ENCODE measurements around the gene DCDC2B. TPM values are rescaled to one million over a fixed set of nuclear protein-coding genes. Genes with fewer than 3 reads are reported as not detected.
"Not testable (repeated sequence)": the region's sequence is repeated elsewhere in the genome, so short reads cannot be mapped to it uniquely, and the experiment has no call there.

The DCDC2B gene
- total RNA-seq, 1 experiment from 2014 or later, result not detected

- no peak for DNase-seq (ENCODE audit: low read depth)
Measured at GRCh38 chr1:32255072-32256071, 46.5 kb downstream of the DCDC2B start.

- DNase-seq (ENCODE audit: low read depth), result no peak
Measured at GRCh38 chr1:32256473-32257226, 47.8 kb downstream of the DCDC2B start.

GRCh38 chr1:32257227-32257508, 48.3 kb downstream of the DCDC2B start:
- no peak for DNase-seq (ENCODE audit: low read depth)

GRCh38 chr1:32263236-32263593, 54.3 kb downstream of the DCDC2B start:
- not testable (repeated sequence) for DNase-seq (ENCODE audit: low read depth)

GRCh38 chr1:32263744-32264143, 54.9 kb downstream of the DCDC2B start:
- DNase-seq (ENCODE audit: low read depth), result no peak

Other genes with a start within 250 kb of the DCDC2B start
- gene KHDRBS1, start 195.2 kb upstream of the DCDC2B start, total RNA-seq (2014; rRNA removed; shearing (Covaris generic)), result 54.6 and 111 TPM in 2 replicates
- gene TMEM39B, start 136.2 kb upstream of the DCDC2B start, total RNA-seq (2014; rRNA removed; shearing (Covaris generic)), result 19.1 and 24.7 TPM in 2 replicates
- gene KPNA6, start 101.0 kb upstream of the DCDC2B start, total RNA-seq (2014; rRNA removed; shearing (Covaris generic)), result 35.7 and 40.0 TPM in 2 replicates
- 56.1 and 67.5 TPM in 2 replicates for gene TXLNA, start 29.4 kb upstream of the DCDC2B start, total RNA-seq (2014; rRNA removed; shearing (Covaris generic))
- 13.4 and 14.0 TPM in 2 replicates for gene CCDC28B, start 8.5 kb upstream of the DCDC2B start, total RNA-seq (2014; rRNA removed; shearing (Covaris generic))
- 3.0 and 3.5 TPM in 2 replicates for gene IQCC, start 3.4 kb upstream of the DCDC2B start, total RNA-seq (2014; rRNA removed; shearing (Covaris generic))
- 15.6 and 17.2 TPM in 2 replicates for gene TMEM234, start 13.3 kb downstream of the DCDC2B start, total RNA-seq (2014; rRNA removed; shearing (Covaris generic))
- gene EIF3I, start 13.3 kb downstream of the DCDC2B start, total RNA-seq (2014; rRNA removed; shearing (Covaris generic)), result 640 and 670 TPM in 2 replicates
- gene FAM167B, start 38.1 kb downstream of the DCDC2B start, total RNA-seq (2014; rRNA removed; shearing (Covaris generic)), result 0.17 and 0.95 TPM in 2 replicates
- gene LCK, start 42.2 kb downstream of the DCDC2B start, total RNA-seq (2014; rRNA removed; shearing (Covaris generic)), result 0.16 TPM in 1 of 2 replicates, not detected in the other
- 123 and 126 TPM in 2 replicates for gene HDAC1, start 83.0 kb downstream of the DCDC2B start, total RNA-seq (2014; rRNA removed; shearing (Covaris generic))
- 89.4 and 127 TPM in 2 replicates for gene MARCKSL1, start 127.1 kb downstream of the DCDC2B start, total RNA-seq (2014; rRNA removed; shearing (Covaris generic))
- 1.2 and 1.9 TPM in 2 replicates for gene FAM229A, start 153.4 kb downstream of the DCDC2B start, total RNA-seq (2014; rRNA removed; shearing (Covaris generic))
- 0.60 TPM in 1 of 2 replicates, not detected in the other for gene TSSK3, start 153.4 kb downstream of the DCDC2B start, total RNA-seq (2014; rRNA removed; shearing (Covaris generic))
- 31.8 and 33.4 TPM in 2 replicates for gene BSDC1, start 185.4 kb downstream of the DCDC2B start, total RNA-seq (2014; rRNA removed; shearing (Covaris generic))

All from HT1080 (cell line).